ENCODE data around the gene KCNE3.

DNA sequence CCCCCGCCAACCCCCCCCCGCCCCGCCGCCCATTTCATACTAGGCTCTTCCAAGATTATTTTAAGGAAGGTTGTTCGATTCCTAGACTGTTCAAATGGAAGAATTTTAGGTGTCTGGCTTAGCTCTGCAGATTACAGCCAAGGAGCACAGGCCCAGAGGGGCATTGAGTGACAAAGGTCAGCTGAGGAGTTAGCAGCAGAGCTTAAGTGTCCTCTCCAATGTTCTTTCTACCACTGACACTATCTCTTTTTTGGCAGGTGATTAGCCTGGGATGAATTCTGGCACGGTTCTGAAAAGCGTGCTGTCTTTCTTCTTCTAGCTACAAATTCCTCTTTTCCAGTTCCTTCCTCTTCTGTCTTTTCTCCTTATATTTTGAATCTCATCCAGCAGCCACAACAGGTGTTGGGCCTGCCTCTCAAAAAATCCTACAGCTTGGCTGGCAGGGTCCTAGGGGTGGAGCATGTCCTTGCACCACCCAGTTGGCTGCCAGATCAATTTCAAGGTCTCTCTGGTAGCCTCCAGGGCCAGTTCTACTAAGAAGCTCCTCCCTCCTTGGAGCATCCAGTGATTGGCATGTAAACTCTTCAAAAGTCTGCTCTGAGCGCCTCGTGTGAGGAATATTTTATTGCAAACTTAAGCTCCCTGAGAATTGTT, 23.0 kb downstream of the KCNE3 start:
- TF ChIP-seq, protein P1, sequence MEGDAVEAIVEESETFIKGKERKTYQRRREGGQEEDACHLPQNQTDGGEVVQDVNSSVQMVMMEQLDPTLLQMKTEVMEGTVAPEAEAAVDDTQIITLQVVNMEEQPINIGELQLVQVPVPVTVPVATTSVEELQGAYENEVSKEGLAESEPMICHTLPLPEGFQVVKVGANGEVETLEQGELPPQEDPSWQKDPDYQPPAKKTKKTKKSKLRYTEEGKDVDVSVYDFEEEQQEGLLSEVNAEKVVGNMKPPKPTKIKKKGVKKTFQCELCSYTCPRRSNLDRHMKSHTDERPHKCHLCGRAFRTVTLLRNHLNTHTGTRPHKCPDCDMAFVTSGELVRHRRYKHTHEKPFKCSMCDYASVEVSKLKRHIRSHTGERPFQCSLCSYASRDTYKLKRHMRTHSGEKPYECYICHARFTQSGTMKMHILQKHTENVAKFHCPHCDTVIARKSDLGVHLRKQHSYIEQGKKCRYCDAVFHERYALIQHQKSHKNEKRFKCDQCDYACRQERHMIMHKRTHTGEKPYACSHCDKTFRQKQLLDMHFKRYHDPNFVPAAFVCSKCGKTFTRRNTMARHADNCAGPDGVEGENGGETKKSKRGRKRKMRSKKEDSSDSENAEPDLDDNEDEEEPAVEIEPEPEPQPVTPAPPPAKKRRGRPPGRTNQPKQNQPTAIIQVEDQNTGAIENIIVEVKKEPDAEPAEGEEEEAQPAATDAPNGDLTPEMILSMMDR (IDR thresholded peaks at IDR 0.05) = no peak
- no peak for TF ChIP-seq POLR2A (IDR thresholded peaks at IDR 0.05)

All from esophagus squamous epithelium (tissue), 4 donors.